Effector memory CD8-positive, alpha-beta T cell (primary cell): ENCODE data around the gene ABCD3.

ENCODE experiments used
- ATAC-seq: fragments of 150-1000 bp; cut with Tn5 transposase; replicated peaks from 2 replicates; pipeline ENCODE4 v1.10.0; 2021; ENCODE audit warnings: mild to moderate bottlenecking, moderate library complexity
- DNase-seq, 3 experiments: peaks; one replicate each; pipeline ENCODE4 v3.0.0; 2021
- H3K27ac Mint-ChIP-seq, 2 donors: one replicate each; pipeline ENCODE4 v1.8.0; 2022; ENCODE audit warnings: mild to moderate bottlenecking in 2 of 2, mixed read lengths in 2 of 2, moderate library complexity in 2 of 2
- H3K27me3 Mint-ChIP-seq, 2 donors: one replicate each; pipeline ENCODE4 v1.8.0; 2022; ENCODE audit warnings: mixed read lengths in 2 of 2
- H3K36me3 Mint-ChIP-seq: one replicate; pipeline ENCODE4 v1.8.0; 2022; ENCODE audit warnings: mild to moderate bottlenecking, moderate library complexity, mixed read lengths; ENCODE audit not compliant: insufficient read depth
- H3K4me1 Mint-ChIP-seq, 2 donors: one replicate each; pipeline ENCODE4 v1.8.0; 2022; ENCODE audit warnings: low read depth in 2 of 2, mixed read lengths in 2 of 2
- H3K4me3 Mint-ChIP-seq, 2 donors: one replicate each; pipeline ENCODE4 v1.8.0; 2022; ENCODE audit warnings: mild to moderate bottlenecking in 2 of 2, mixed read lengths in 2 of 2, moderate library complexity in 2 of 2
- H3K9me3 Mint-ChIP-seq, 2 donors: one replicate each; pipeline ENCODE4 v1.8.0; 2022; ENCODE audit warnings: mixed read lengths in 2 of 2

ABCD3 gene

GRCh38 chr1:94395748-94396309 lies 22.4 kb upstream of the ABCD3 start:
- H3K4me1 Mint-ChIP-seq, result no peaks in the 10 kb centered on the region
- H3K36me3 Mint-ChIP-seq, result no peaks in the 10 kb centered on the region
- H3K4me3 Mint-ChIP-seq, result no peak overlapping the region
- H3K27me3 Mint-ChIP-seq, result peaks cover 32 to 49% of the 10 kb centered on the region in 2 donors
- ATAC-seq (no peak), DNase-seq (no peak)
- H3K27ac Mint-ChIP-seq, result no peak overlapping the region
- H3K9me3 Mint-ChIP-seq, result no peaks in the 10 kb centered on the region

DNA sequence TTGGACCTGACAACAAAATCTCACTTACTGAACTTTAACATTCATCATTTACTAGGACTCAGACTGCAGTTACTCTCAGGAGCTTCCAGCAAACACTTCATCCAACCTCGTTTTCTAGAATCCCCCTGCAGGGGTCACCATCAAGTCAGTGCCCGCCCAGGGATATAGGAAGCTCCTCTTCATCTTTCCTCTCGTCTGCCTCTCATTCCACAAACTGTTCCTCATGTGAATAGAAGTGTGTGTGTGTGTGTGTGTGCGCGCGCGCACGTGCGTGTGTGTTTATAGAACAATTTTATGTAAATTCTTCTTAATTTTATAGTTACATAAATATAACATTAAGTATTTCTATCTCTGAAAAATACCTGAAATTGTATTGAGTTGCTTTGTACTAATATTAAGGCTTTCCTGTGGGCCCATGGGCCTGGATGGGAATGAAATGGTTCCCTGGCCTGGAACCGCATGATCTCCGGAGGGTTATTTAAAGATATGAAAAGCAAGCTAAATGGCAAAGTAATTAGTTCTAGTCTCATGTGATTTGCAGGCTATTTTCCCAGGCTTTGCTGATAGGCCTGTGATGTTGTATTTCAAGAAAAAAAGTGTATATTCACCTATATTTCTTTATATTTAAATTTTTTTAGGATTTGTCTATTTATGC lies 21.7 kb upstream of the ABCD3 start:
- H3K4me1 Mint-ChIP-seq, result no peaks in the 10 kb centered on the region
- H3K36me3 Mint-ChIP-seq, result no peaks in the 10 kb centered on the region
- no peaks in the 10 kb centered on the region for H3K9me3 Mint-ChIP-seq
- no peak overlapping the region for H3K27ac Mint-ChIP-seq
- no peak overlapping the region for H3K4me3 Mint-ChIP-seq
- DNase-seq (no peak), ATAC-seq (no peak)
- H3K27me3 Mint-ChIP-seq, result peaks cover 32 to 46% of the 10 kb centered on the region in 2 donors

DNA sequence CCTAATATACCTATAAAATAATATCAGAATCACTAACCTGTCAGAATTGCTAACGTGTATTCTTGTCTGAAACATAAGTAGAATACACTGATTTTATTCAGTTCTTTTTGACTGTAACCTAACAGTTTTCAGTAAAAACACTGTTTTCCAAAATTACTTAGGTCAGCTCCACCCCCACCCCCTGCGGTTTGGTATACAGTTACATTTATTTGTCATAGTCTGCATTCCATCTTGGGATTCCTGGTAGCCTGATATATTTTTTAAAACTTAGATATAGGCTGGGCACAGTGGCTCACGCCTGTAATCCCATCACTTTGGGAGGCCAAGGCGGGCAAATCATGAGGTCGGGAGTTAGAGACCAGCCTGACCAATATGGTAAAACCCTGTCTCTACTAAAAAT lies 19.8 kb upstream of the ABCD3 start:
- Mint-ChIP-seq H3K27me3 (peaks cover 28 to 39% of the 10 kb centered on the region in 2 donors), H3K36me3 (no peaks in the 10 kb centered on the region), H3K4me1 (no peaks in the 10 kb centered on the region), H3K27ac (no peak overlapping the region), H3K9me3 (no peaks in the 10 kb centered on the region), H3K4me3 (no peak overlapping the region)
- no peak for DNase-seq
- no peak for ATAC-seq

GRCh38 chr1:94399453-94399852 lies 18.7 kb upstream of the ABCD3 start:
- Mint-ChIP-seq H3K9me3 (no peaks in the 10 kb centered on the region), H3K36me3 (no peaks in the 10 kb centered on the region), H3K4me3 (no peak overlapping the region), H3K27ac (no peak overlapping the region), H3K4me1 (no peaks in the 10 kb centered on the region), H3K27me3 (peaks cover 30 to 47% of the 10 kb centered on the region in 2 donors)
- DNase-seq, result no peak
- no peak for ATAC-seq

GRCh38 chr1:94401206-94401605 lies 17.0 kb upstream of the ABCD3 start:
- ATAC-seq (no peak), DNase-seq (no peak)
- Mint-ChIP-seq H3K4me3 (no peak overlapping the region), H3K9me3 (no peaks in the 10 kb centered on the region), H3K27me3 (peaks cover 22 to 51% of the 10 kb centered on the region in 2 donors), H3K36me3 (no peaks in the 10 kb centered on the region), H3K4me1 (no peaks in the 10 kb centered on the region), H3K27ac (no peak overlapping the region)

- H3K36me3 Mint-ChIP-seq, result no peaks in the 10 kb centered on the region
- ATAC-seq, result no peak
- H3K4me3 Mint-ChIP-seq, result no peak overlapping the region
- H3K27me3 Mint-ChIP-seq, result peaks cover 28 to 64% of the 10 kb centered on the region in 2 donors
- H3K4me1 Mint-ChIP-seq, result no peaks in the 10 kb centered on the region
- DNase-seq, result no peak
- H3K27ac Mint-ChIP-seq, result no peak overlapping the region
- H3K9me3 Mint-ChIP-seq, result no peaks in the 10 kb centered on the region
Measured at GRCh38 chr1:94406446-94406845, 11.7 kb upstream of the ABCD3 start.

DNA sequence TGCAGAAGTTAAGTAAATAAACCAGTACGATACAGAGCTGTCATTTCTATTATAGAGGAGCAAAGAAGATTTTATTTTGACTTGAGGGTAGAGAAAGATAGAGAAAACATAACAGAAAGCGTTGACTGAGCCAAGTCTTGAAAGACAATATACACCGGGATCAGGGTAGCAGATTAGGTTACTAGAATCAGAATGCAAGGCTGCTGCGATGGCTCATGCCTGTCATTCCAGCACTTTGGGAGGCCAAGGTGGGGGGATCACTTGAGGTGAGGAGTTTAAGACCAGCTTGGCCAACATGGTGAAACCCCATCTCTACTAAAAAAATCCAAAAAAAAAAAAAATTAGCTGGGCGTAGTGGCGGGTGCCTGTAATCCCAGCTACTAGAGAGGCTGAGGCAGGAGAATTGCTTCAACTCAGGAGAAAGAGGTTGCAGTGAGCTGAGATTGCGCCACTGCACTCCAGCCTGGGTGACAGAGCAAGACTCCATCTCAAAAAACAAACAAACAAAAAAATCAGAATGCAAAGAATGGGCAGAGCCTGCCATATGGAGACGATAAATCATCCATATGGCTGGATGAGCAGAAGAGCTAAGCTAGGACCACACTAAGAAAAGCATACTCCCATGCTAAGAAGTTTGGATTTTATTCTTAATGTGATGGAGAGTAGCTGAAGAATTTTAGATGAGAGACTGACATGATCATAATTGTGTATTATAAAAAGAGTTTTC lies 9.9 kb upstream of the ABCD3 start:
- Mint-ChIP-seq H3K4me3 (no peak overlapping the region), H3K4me1 (no peaks in the 10 kb centered on the region), H3K9me3 (no peaks in the 10 kb centered on the region), H3K27me3 (peaks cover 24 to 58% of the 10 kb centered on the region in 2 donors), H3K27ac (no peak overlapping the region), H3K36me3 (no peaks in the 10 kb centered on the region)
- DNase-seq, result no peak
- ATAC-seq, result no peak

- no peaks in the 10 kb centered on the region for H3K9me3 Mint-ChIP-seq
- DNase-seq (no peak), ATAC-seq (no peak)
- no peak overlapping the region for H3K27ac Mint-ChIP-seq
- H3K4me3 Mint-ChIP-seq, result no peak overlapping the region
- peaks cover 32 to 50% of the 10 kb centered on the region in 2 donors for H3K27me3 Mint-ChIP-seq
- no peaks in the 10 kb centered on the region for H3K36me3 Mint-ChIP-seq
- no peaks in the 10 kb centered on the region for H3K4me1 Mint-ChIP-seq
Measured at GRCh38 chr1:94411237-94411636, 7.0 kb upstream of the ABCD3 start.

GRCh38 chr1:94413311-94413710 lies 4.9 kb upstream of the ABCD3 start:
- Mint-ChIP-seq H3K9me3 (no peaks in the 10 kb centered on the region), H3K27ac (no peak overlapping the region), H3K4me3 (no peak overlapping the region), H3K4me1 (no peaks in the 10 kb centered on the region), H3K36me3 (no peaks in the 10 kb centered on the region), H3K27me3 (peaks cover 12 to 29% of the 10 kb centered on the region in 2 donors)
- ATAC-seq (no peak), DNase-seq (no peak)

GRCh38 chr1:94416901-94417727 lies 1.1 kb upstream of the ABCD3 start:
- Mint-ChIP-seq H3K4me3 (no peak overlapping the region), H3K9me3 (no peaks in the 10 kb centered on the region), H3K36me3 (no peaks in the 10 kb centered on the region), H3K27me3 (peaks cover 11 to 14% of the 10 kb centered on the region in 2 donors), H3K27ac (no peak overlapping the region), H3K4me1 (peaks cover 17 to 31% of the 10 kb centered on the region in 2 donors)
- ATAC-seq (no peak), DNase-seq (no peak)

DNA sequence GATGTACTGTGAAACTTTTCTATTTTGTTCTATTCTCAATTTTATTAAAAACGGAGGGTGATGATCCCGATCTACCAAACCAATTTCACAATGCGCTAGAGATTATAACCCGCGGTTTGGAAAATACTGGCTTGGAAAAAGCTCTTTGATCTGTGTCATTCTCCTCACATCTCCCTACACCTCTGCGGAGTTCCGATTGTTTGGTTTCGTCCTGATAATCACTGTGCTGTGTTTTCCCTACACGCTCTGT lies 536 bp upstream of the ABCD3 start:
- DNase-seq, result no peak
- Mint-ChIP-seq H3K27me3 (peaks cover 11 to 14% of the 10 kb centered on the region in 2 donors), H3K27ac (no peak overlapping the region), H3K9me3 (no peaks in the 10 kb centered on the region), H3K36me3 (no peaks in the 10 kb centered on the region), H3K4me1 (peaks cover 18 to 35% of the 10 kb centered on the region in 2 donors), H3K4me3 (no peak overlapping the region)
- no peak for ATAC-seq

DNA sequence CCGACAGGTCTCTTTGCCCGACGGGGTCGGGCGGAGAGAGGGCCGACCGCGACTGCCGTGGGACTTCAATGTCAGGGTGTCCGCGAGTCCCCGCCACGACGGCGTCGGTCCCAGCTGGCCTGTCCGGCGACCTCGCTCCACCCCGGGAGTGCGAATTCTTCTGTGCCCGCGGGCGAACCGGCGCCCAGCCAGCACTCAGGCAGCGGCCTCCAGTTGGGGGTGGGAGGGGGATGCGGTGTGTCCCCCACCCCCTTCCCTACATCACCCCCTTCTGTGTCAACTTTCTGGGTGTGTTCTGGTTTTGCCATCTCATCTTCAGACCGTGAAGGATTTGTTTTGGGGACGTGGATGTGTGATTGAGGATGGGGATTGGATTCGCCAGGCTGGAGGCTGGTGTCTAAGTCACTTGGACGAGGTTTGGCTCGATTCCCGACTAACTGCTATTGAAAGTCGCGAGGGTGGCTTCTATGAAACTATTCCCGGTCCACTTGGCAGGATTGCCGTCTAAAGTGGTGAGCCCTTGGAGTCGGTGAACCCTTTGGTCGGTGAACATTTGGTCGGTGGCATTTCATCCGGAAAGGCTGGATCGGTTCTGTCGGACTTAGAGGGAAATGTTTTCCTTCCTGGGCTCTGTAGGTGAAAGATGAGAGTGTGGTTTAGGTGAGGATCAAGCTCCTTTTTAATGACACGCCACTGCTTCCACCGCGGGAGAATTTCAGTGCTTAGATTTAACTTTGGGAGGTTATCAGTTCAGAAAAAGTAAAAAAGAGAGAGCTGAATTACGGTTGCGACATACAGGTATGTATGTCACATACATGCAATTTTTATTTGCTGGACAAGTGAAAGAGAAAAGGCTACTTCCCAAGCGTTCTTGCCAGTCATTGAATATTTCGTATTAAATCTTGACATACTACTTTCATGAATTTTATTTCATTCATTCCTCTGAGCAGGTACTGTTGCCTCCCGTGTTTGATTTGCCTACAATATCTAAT lies 771 bp downstream of the ABCD3 start:
- DNase-seq, result peak in 1 of 3 experiments; percentile 2
- peak; percentile 1 for ATAC-seq
- peaks cover 23 to 48% of the 10 kb centered on the region in 2 donors for H3K4me1 Mint-ChIP-seq
- peaks cover 9 to 11% of the 10 kb centered on the region in 2 donors for H3K27me3 Mint-ChIP-seq
- H3K4me3 Mint-ChIP-seq, result no peak overlapping the region
- H3K27ac Mint-ChIP-seq, result no peak overlapping the region
- no peaks in the 10 kb centered on the region for H3K9me3 Mint-ChIP-seq
- H3K36me3 Mint-ChIP-seq, result no peaks in the 10 kb centered on the region
